Neural cell (in vitro differentiated cells): ENCODE measurements around the gene CRMP1.

Source experiments
- CTCF ChIP-seq: fragments of 450-650 bp; IDR thresholded peaks from 2 replicates; pipeline ENCODE4 v1.5.1; 2014; ENCODE audit warnings: antibody characterized with exemption, mild to moderate bottlenecking, moderate library complexity; ENCODE audit not compliant: poor library complexity, severe bottlenecking
- EZH2 ChIP-seq: fragments of 200-600, 300-800 bp; shearing (Covaris generic), sonication (generic); IDR thresholded peaks from 2 replicates; pipeline ENCODE4 v1.6.1; 2014; ENCODE audit warnings: antibody characterized with exemption, low read length, borderline replicate concordance, mild to moderate bottlenecking; ENCODE audit not compliant: insufficient read depth, poor library complexity, severe bottlenecking
- POLR2AphosphoS5 ChIP-seq: IDR thresholded peaks from 2 replicates; pipeline ENCODE4 v1.6.1; 2012
- REST ChIP-seq: IDR thresholded peaks from 2 replicates; pipeline ENCODE4 v1.6.1; 2012; ENCODE audit warnings: borderline replicate concordance
- SMC3 ChIP-seq: fragments of 450-650 bp; conservative IDR thresholded peaks from 2 replicates; pipeline ENCODE4 v1.6.1; 2014; ENCODE audit warnings: antibody characterized with exemption, mild to moderate bottlenecking, moderate library complexity; ENCODE audit not compliant: poor library complexity
- TAF1 ChIP-seq: IDR thresholded peaks from 2 replicates; pipeline ENCODE4 v1.6.1; 2012; ENCODE audit warnings: low read depth

GRCh38 chr4:5809216-5809776 is 83.6 kb downstream of the CRMP1 start:
- no peak for TF ChIP-seq POLR2AphosphoS5
- no peak for TF ChIP-seq CTCF
- TF ChIP-seq SMC3 = no peak
- TF ChIP-seq REST = no peak
- TF ChIP-seq EZH2 = no peak
- TF ChIP-seq TAF1 = no peak
